ENCODE data around the gene TGFBR3. TPM values are rescaled to one million over a fixed set of nuclear protein-coding genes. Genes with fewer than 3 reads are reported as not detected.

The TGFBR3 gene
- total RNA-seq, 1 experiment from 2014 or later: not detected

DNA sequence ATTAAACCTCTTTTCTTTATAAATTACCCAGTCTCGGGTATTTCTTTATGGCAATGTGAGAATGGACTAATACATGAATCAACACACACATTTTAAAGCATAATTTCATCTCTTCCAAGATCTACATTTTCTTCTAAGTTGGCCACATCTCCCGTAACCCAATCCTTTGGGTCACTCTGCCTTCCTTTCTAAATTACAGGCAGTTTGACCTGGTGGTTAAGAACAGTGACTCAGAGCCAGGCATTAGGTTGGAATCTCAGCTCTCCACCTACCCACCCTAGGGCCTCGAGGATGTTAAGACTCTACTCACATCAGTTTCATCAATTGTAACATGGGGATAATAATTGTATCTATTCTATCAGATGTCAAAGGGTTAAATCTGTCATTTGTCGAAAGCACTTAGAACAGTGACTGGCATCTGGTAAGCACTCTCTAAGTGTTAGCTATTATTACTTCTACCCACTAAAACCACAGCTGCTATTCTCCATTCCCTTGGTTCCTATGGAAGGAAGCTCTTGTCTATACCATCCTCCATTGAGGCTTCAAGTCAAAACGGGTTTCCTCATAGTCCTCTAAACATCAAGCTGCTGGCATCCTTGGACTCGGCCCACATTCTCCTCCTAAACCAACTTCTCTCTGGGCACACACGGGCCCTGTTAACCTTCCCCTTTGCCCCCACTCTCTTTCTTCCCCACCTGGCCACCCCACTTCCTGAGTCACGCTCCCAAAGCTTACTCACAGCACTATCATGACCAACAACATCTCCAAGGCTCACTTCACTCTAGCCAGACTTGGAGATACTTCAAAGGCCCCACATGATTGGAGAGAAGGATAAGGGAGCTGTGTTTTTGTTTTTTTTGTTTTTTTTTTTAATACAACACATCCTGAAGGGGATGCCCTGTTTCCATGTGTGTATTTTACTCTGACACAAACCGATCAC is 116.9 kb downstream of the TGFBR3 start:
- no peaks in the 10 kb centered on the region for H3K27me3 ChIP-seq (ENCODE audit: low read length)
- no peak overlapping the region for H3K27ac ChIP-seq (ENCODE audit: low read length)
- H3K4me3 ChIP-seq (ENCODE audit: low read length): no peak overlapping the region
- no peaks in the 10 kb centered on the region for H3K9me2 ChIP-seq (replicated peaks; ENCODE audit: insufficient read depth, low read length)
- no peak overlapping the region for H3K4me2 ChIP-seq (ENCODE audit: low read depth, low read length, poor library complexity, severe bottlenecking)
- H2AFZ ChIP-seq (ENCODE audit: low read length): no peak overlapping the region
- no peaks in the 10 kb centered on the region for H3K79me2 ChIP-seq (ENCODE audit: low read length)
- H3K36me3 ChIP-seq (ENCODE audit: insufficient read depth, low read length): no peaks in the 10 kb centered on the region
- no peaks in the 10 kb centered on the region for H3K9me3 ChIP-seq (ENCODE audit: low read length)
- H3K4me1 ChIP-seq (ENCODE audit: low read length): no peaks in the 10 kb centered on the region
- H3K9ac ChIP-seq (ENCODE audit: low read length): no peak overlapping the region
- no peak for DNase-seq
- H4K20me1 ChIP-seq (ENCODE audit: insufficient read depth, low read depth, low read length): no peaks in the 10 kb centered on the region

DNA sequence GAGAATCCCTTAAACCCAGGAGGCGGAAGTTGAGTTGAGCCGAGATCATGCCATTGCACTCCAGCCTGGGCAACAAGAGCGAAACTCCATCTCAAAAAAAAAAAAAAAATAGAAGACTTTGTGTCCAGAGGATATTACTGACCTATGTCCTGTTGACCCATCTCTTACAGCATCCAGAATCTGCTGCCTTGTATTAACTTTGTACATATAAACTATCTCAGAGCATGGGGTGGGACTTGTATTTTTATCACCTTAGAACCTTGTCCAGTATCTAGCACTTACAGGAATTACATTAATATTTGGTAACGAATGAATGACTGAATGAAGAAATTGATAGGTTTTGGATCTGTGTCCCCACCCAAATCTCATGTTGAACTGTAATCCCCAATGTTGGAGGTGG is 117.8 kb downstream of the TGFBR3 start:
- Histone ChIP-seq H3K36me3 (ENCODE audit: insufficient read depth, low read length) (no peaks in the 10 kb centered on the region), H3K4me3 (ENCODE audit: low read length) (no peak overlapping the region), H3K9ac (ENCODE audit: low read length) (no peak overlapping the region), H3K27me3 (ENCODE audit: low read length) (no peaks in the 10 kb centered on the region), H2AFZ (ENCODE audit: low read length) (no peak overlapping the region), H3K9me3 (ENCODE audit: low read length) (no peaks in the 10 kb centered on the region), H3K9me2 (replicated peaks; ENCODE audit: insufficient read depth, low read length) (no peaks in the 10 kb centered on the region), H4K20me1 (ENCODE audit: insufficient read depth, low read depth, low read length) (no peaks in the 10 kb centered on the region), H3K27ac (ENCODE audit: low read length) (no peak overlapping the region), H3K4me1 (ENCODE audit: low read length) (no peaks in the 10 kb centered on the region), H3K4me2 (ENCODE audit: low read depth, low read length, poor library complexity, severe bottlenecking) (no peak overlapping the region), H3K79me2 (ENCODE audit: low read length) (no peaks in the 10 kb centered on the region)
- DNase-seq: no peak

DNA sequence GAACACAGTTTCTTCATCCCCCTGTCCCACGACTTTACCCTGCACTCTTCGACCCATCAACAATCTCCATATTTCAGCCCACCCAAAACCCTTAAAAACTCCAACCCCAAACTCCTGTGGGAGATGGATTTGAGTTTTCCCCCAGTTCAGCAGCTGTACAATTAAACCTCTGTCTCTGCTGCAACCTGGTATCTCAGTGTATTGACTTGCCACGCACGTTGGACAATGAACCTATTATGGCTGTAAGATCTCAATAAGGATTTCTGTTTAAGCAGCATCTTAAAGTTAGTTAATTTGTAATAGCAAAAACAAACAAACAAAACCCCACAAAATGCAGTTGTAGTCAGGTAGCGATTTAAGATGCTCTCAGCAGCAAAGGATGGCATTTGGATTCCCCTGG is 119.1 kb downstream of the TGFBR3 start:
- Histone ChIP-seq H3K27ac (ENCODE audit: low read length) (no peak overlapping the region), H2AFZ (ENCODE audit: low read length) (no peak overlapping the region), H3K4me3 (ENCODE audit: low read length) (no peak overlapping the region), H3K4me1 (ENCODE audit: low read length) (no peaks in the 10 kb centered on the region), H3K9me2 (replicated peaks; ENCODE audit: insufficient read depth, low read length) (no peaks in the 10 kb centered on the region), H3K36me3 (ENCODE audit: insufficient read depth, low read length) (no peaks in the 10 kb centered on the region), H3K9ac (ENCODE audit: low read length) (no peak overlapping the region), H3K79me2 (ENCODE audit: low read length) (no peaks in the 10 kb centered on the region), H3K4me2 (ENCODE audit: low read depth, low read length, poor library complexity, severe bottlenecking) (no peak overlapping the region), H3K9me3 (ENCODE audit: low read length) (no peaks in the 10 kb centered on the region), H3K27me3 (ENCODE audit: low read length) (no peaks in the 10 kb centered on the region), H4K20me1 (ENCODE audit: insufficient read depth, low read depth, low read length) (no peaks in the 10 kb centered on the region)
- no peak for DNase-seq

DNA sequence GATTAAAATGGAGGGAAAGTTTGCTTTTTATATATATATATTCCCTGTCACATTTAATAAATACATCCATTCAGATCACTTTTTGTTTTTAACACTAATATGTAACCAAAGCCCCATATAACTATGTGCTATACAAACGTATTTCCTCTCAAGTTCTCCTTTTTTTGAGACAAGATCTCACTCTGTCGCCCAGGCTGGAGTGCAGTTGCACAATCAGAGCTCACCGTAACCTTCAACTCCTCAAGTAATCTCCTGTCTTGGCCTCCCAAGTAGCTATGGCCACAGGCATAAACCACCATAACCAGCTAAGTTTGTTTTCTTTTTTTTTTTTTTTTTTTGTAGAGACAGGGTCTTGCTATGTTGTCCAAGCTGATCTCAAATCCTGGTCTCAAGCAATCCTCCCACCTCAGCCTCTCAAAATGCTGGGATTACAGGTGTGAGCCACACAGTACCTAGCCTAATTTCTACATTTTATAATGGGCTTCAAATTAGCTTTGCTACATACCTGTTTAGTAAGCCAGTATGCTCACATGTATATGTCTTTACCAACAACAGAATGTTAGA is 120.0 kb downstream of the TGFBR3 start:
- Histone ChIP-seq H3K9me2 (replicated peaks; ENCODE audit: insufficient read depth, low read length) (no peaks in the 10 kb centered on the region), H3K4me3 (ENCODE audit: low read length) (no peak overlapping the region), H3K9ac (ENCODE audit: low read length) (no peak overlapping the region), H3K27ac (ENCODE audit: low read length) (no peak overlapping the region), H3K36me3 (ENCODE audit: insufficient read depth, low read length) (no peaks in the 10 kb centered on the region), H3K4me2 (ENCODE audit: low read depth, low read length, poor library complexity, severe bottlenecking) (no peak overlapping the region), H3K27me3 (ENCODE audit: low read length) (no peaks in the 10 kb centered on the region), H3K79me2 (ENCODE audit: low read length) (no peaks in the 10 kb centered on the region), H3K4me1 (ENCODE audit: low read length) (no peaks in the 10 kb centered on the region), H3K9me3 (ENCODE audit: low read length) (no peaks in the 10 kb centered on the region), H2AFZ (ENCODE audit: low read length) (no peak overlapping the region), H4K20me1 (ENCODE audit: insufficient read depth, low read depth, low read length) (no peaks in the 10 kb centered on the region)
- DNase-seq: no peak

DNA sequence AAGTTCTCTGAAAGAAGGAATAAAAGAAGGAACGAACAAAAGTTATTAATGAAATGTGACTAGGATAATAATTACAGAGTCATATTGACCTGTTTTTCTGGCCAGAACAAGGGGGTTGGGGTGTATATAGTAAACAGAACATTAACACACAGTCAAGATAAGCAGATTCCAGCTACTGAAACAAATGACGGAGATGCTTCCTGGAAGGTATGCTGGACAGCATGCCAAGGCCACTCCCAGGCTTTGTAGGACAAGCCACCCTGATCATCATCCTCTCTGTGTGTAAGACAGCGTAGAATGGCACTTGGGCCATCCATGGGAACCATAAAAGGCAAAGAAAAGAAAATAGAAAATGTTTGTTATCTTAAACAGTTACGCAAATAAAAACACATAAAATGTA is 120.7 kb downstream of the TGFBR3 start:
- Histone ChIP-seq H3K9ac (ENCODE audit: low read length) (no peak overlapping the region), H3K4me3 (ENCODE audit: low read length) (no peak overlapping the region), H2AFZ (ENCODE audit: low read length) (no peak overlapping the region), H3K79me2 (ENCODE audit: low read length) (no peaks in the 10 kb centered on the region), H3K27me3 (ENCODE audit: low read length) (no peaks in the 10 kb centered on the region), H3K9me2 (replicated peaks; ENCODE audit: insufficient read depth, low read length) (no peaks in the 10 kb centered on the region), H3K4me2 (ENCODE audit: low read depth, low read length, poor library complexity, severe bottlenecking) (no peak overlapping the region), H4K20me1 (ENCODE audit: insufficient read depth, low read depth, low read length) (no peaks in the 10 kb centered on the region), H3K9me3 (ENCODE audit: low read length) (no peaks in the 10 kb centered on the region), H3K27ac (ENCODE audit: low read length) (no peak overlapping the region), H3K36me3 (ENCODE audit: insufficient read depth, low read length) (no peaks in the 10 kb centered on the region), H3K4me1 (ENCODE audit: low read length) (no peaks in the 10 kb centered on the region)
- DNase-seq: no peak

DNA sequence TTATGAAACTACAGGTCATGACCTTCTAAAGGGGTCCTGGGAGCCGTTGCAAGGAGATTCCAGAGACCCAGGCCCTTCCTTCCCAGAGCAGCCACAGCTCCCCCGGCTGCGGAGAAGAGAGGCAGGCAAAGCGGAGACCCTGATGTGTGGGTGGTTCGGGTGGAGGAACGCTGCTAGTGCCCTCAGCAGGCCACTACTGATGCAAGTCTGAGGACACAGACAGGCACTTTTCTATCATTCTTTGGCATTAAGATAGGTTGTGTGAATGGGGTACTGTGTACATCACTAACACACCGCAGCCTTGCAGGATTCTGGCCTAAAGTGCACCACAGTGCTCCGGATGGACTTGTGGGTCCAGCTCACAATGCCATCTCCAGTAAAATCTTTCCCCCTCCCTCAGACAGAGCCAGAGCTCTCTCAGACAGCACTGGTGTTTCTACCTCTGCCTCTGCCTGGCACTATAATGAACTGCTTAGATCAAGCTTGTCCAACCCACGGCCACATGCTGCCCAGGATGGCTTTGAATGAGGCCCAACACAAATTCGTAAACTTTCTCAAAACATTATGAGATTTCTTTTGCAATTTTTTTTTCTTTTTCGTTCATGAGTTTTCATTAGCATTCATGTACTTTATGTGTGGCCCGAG is 121.4 kb downstream of the TGFBR3 start:
- Histone ChIP-seq H3K27ac (ENCODE audit: low read length) (no peak overlapping the region), H4K20me1 (ENCODE audit: insufficient read depth, low read depth, low read length) (no peaks in the 10 kb centered on the region), H3K27me3 (ENCODE audit: low read length) (no peaks in the 10 kb centered on the region), H3K36me3 (ENCODE audit: insufficient read depth, low read length) (no peaks in the 10 kb centered on the region), H3K4me3 (ENCODE audit: low read length) (no peak overlapping the region), H3K9ac (ENCODE audit: low read length) (no peak overlapping the region), H2AFZ (ENCODE audit: low read length) (no peak overlapping the region), H3K9me3 (ENCODE audit: low read length) (no peaks in the 10 kb centered on the region), H3K4me1 (ENCODE audit: low read length) (no peaks in the 10 kb centered on the region), H3K4me2 (ENCODE audit: low read depth, low read length, poor library complexity, severe bottlenecking) (no peak overlapping the region), H3K79me2 (ENCODE audit: low read length) (no peaks in the 10 kb centered on the region), H3K9me2 (replicated peaks; ENCODE audit: insufficient read depth, low read length) (no peaks in the 10 kb centered on the region)
- DNase-seq: no peak

DNA sequence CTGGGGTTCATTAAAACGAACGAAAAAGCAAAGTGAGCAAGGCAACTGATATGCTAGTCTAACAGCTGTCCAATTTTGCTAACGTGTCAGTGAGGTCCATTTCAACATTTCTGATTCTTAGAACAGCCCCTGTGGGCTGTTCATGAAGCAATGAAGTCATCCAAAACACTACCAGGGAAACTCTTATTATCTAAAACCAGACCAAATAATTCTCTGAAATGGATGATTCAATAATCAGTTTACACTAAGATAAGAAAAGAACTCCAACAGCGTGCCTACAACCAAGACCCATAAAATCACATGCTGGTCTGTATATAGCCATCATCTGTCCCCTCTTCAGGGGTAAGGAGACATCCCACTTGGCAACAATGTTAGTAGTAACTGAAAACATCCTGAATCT is 122.7 kb downstream of the TGFBR3 start:
- no peaks in the 10 kb centered on the region for H3K9me3 ChIP-seq (ENCODE audit: low read length)
- H3K9ac ChIP-seq (ENCODE audit: low read length): no peak overlapping the region
- no peaks in the 10 kb centered on the region for H3K36me3 ChIP-seq (ENCODE audit: insufficient read depth, low read length)
- no peak overlapping the region for H2AFZ ChIP-seq (ENCODE audit: low read length)
- no peaks in the 10 kb centered on the region for H3K79me2 ChIP-seq (ENCODE audit: low read length)
- no peaks in the 10 kb centered on the region for H3K4me1 ChIP-seq (ENCODE audit: low read length)
- H4K20me1 ChIP-seq (ENCODE audit: insufficient read depth, low read depth, low read length): no peaks in the 10 kb centered on the region
- H3K4me2 ChIP-seq (ENCODE audit: low read depth, low read length, poor library complexity, severe bottlenecking): no peak overlapping the region
- no peak for DNase-seq
- no peaks in the 10 kb centered on the region for H3K27me3 ChIP-seq (ENCODE audit: low read length)
- no peak overlapping the region for H3K4me3 ChIP-seq (ENCODE audit: low read length)
- H3K27ac ChIP-seq (ENCODE audit: low read length): no peak overlapping the region
- H3K9me2 ChIP-seq (replicated peaks; ENCODE audit: insufficient read depth, low read length): no peaks in the 10 kb centered on the region

DNA sequence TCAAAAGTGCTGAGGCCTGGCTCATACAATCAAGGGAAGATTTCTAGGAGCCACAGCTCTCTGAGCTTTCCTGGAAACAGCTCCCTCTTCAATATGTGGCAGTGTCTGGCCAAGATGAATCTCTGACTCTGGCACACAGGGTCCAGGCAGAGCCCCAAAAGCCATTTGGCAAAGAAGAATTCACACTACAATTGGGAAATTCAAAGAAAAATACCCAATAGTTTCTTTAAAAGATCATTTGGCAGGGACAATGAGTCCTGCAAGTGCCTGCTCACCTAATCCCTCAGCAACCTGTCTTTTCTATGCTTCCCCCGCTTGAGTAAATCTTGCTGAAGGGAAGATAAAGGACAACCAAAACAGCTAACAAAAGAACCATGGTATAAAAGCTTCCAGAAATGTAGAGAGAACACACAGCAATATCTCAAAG is 124.6 kb downstream of the TGFBR3 start:
- H2AFZ ChIP-seq (ENCODE audit: low read length): no peak overlapping the region
- no peaks in the 10 kb centered on the region for H3K36me3 ChIP-seq (ENCODE audit: insufficient read depth, low read length)
- DNase-seq: no peak
- no peaks in the 10 kb centered on the region for H3K9me2 ChIP-seq (replicated peaks; ENCODE audit: insufficient read depth, low read length)
- H3K9me3 ChIP-seq (ENCODE audit: low read length): no peaks in the 10 kb centered on the region
- H3K4me2 ChIP-seq (ENCODE audit: low read depth, low read length, poor library complexity, severe bottlenecking): no peak overlapping the region
- no peak overlapping the region for H3K9ac ChIP-seq (ENCODE audit: low read length)
- H3K4me3 ChIP-seq (ENCODE audit: low read length): no peak overlapping the region
- H3K4me1 ChIP-seq (ENCODE audit: low read length): no peaks in the 10 kb centered on the region
- no peaks in the 10 kb centered on the region for H4K20me1 ChIP-seq (ENCODE audit: insufficient read depth, low read depth, low read length)
- H3K27ac ChIP-seq (ENCODE audit: low read length): no peak overlapping the region
- no peaks in the 10 kb centered on the region for H3K27me3 ChIP-seq (ENCODE audit: low read length)
- no peaks in the 10 kb centered on the region for H3K79me2 ChIP-seq (ENCODE audit: low read length)
